Activated naive CD8-positive, alpha-beta T cell treated with anti-CD3 and anti-CD28 coated beads, Interleukin-2, amount 50 U/mL, for 24 hours (primary cell): ENCODE data around the gene RNF166.

ENCODE experiments used
- ATAC-seq: fragments of 150-1000 bp; cut with Tn5 transposase; one replicate; pipeline ENCODE4 v1.10.0; 2021
- DNase-seq: peaks from one replicate; pipeline ENCODE4 v3.0.0; 2021
- H3K27ac Mint-ChIP-seq: one replicate; pipeline ENCODE4 v1.8.0; 2021; ENCODE audit warnings: mild to moderate bottlenecking, mixed read lengths
- H3K27me3 Mint-ChIP-seq: one replicate; pipeline ENCODE4 v1.8.0; 2021; ENCODE audit warnings: mixed read lengths
- H3K36me3 Mint-ChIP-seq: one replicate; pipeline ENCODE4 v1.8.0; 2021; ENCODE audit warnings: low read depth, mixed read lengths
- H3K4me1 Mint-ChIP-seq: one replicate; pipeline ENCODE4 v1.8.0; 2021; ENCODE audit warnings: mixed read lengths
- H3K4me3 Mint-ChIP-seq: one replicate; pipeline ENCODE4 v1.8.0; 2021; ENCODE audit warnings: mild to moderate bottlenecking, moderate library complexity, mixed read lengths
- H3K9me3 Mint-ChIP-seq: one replicate; pipeline ENCODE4 v1.8.0; 2021; ENCODE audit warnings: mixed read lengths

Gene RNF166, protein sequence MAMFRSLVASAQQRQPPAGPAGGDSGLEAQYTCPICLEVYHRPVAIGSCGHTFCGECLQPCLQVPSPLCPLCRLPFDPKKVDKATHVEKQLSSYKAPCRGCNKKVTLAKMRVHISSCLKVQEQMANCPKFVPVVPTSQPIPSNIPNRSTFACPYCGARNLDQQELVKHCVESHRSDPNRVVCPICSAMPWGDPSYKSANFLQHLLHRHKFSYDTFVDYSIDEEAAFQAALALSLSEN

DNA sequence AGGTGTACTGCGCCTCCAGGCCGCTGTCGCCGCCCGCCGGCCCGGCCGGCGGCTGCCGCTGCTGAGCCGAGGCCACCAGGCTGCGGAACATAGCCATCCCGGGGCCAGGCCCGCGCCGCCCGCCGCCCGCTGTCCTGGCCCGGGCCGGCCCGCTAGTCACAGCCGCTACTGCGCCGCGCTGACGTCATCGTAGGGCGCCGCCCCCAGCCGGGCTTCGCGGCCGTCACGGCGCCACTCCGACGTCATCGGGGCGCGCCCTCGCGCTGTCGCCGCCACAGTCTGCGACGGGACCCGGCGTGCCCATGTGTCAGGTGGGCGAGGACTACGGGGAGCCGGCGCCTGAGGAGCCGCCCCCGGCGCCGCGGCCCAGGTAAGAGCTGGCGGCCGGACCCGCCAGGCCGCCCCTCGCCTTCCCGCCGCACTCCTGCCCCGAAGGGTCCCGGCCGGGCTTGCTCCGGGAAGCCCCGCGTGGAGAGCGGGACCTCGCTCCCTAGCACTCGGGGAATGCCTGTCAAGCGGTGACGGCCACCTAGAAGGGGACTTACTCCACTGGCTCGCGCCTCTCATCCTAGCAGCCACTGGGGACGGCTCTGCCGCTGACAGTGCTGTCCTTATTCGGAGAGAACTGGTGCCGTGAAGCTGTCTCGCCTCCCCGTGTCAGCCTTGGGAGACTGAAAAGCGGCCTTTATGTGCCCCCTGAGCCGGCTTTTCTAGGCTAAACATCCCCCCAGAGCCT is at the start of gene RNF166, which contains the start of gene CTU2:
RNF166 (minus strand) TSS at position 180 of the 736 bp plus-strand sequence; CDS start at position 97, 83 bp downstream.
CTU2 (plus strand) TSS at position 275 of the 736 bp plus-strand sequence; CDS start at position 303, 28 bp downstream.
- peak; percentile 68 for ATAC-seq
- H3K4me3 Mint-ChIP-seq: peak within 1 kb of the TSS; percentile 88
- H3K4me1 Mint-ChIP-seq: peaks cover 54% of the 10 kb centered on the region

DNA sequence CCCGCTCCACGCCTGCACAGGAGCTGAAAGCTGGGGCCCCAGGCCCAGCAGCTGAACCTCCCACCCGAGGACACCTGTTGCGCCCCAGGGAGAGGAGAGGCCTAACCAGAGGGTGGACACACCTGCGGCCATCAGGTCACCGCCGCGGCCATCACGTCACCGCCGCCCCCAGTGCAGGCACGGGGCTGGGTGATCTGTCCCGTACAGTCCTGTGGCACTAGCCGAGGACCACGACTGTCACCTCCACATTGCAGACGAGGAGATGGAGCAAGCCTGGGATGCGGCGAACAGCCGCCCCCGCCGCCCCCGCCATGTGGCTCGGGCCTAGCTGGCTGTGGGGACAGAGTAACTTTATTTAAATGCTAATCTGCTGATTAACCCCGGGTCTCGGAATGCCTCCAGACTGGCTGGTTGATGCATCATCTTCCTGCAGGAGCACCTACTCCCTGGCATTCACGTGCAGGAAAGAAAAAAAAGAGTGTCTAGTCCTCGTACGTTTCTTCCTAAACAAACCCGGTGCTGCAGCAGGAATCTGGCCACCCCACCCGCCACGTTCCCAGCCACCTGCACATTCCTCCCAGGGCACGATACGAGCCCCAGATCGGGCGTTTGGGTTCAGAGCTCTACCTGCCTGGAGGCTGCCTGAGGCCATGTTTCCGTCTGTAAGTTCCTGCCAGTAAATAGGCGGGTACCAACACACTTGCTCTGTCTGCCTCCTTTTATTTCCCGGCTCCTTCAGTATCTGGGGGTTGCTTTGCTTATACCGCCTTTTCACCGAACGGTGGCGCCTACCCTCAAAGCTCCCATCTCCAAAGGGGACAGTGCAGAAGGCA is 48.9 kb upstream of the RNF166 start:
- Mint-ChIP-seq H3K4me1 (peaks cover 7% of the 10 kb centered on the region), H3K9me3 (no peaks in the 10 kb centered on the region), H3K27ac (no peak overlapping the region), H3K27me3 (no peaks in the 10 kb centered on the region), H3K4me3 (no peak overlapping the region), H3K36me3 (no peaks in the 10 kb centered on the region)
- ATAC-seq (no peak), DNase-seq (no peak)

More for the DNA sequence above, at the start of gene RNF166, which contains the start of gene CTU2:
- Mint-ChIP-seq H3K36me3 (no peaks in the 10 kb centered on the region), H3K27ac (peak within 1 kb of the TSS; percentile 89), H3K9me3 (no peaks in the 10 kb centered on the region), H3K27me3 (no peaks in the 10 kb centered on the region)
- peak; percentile 97 for DNase-seq

DNA sequence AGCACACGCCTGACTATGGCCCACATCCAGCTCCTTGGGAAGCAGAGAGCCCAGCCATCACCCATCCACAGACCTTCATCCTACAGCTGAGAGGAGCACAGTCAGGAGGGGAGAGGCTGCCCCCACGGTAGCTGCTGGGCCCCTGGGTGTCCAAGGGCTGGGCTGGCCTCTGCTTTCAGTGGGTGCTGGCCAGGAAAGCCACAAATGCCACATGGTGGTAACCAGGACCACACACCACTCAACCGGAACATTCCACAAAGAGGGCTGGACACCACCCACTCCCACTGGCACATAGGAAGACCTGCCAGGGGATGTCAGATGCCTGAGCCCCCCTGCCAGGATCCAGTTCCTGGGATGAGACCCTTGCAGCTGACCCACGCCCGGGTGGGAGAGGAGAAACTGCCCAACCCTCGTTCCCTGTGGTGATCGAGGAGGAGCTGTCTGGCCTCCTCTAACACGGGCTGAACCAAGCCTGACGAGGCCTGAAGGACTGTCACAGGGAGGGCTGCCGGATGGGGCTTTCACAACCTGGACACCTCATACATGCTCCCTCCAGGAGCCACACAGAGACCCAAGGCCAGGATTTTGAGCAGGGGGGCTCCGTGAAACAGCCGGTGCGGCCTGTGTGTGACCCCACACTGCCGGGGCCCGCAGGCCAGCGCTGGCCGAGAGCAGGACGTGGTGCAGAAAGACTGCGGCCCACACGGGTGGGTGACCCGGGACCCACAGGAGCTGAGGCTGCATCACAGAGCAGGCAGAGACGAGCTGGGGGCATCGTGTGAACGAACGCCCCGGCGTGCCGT is 48.1 kb upstream of the RNF166 start:
- H3K27me3 Mint-ChIP-seq: no peaks in the 10 kb centered on the region
- H3K36me3 Mint-ChIP-seq: no peaks in the 10 kb centered on the region
- no peak overlapping the region for H3K4me3 Mint-ChIP-seq
- ATAC-seq (no peak), DNase-seq (no peak)
- H3K9me3 Mint-ChIP-seq: no peaks in the 10 kb centered on the region
- H3K4me1 Mint-ChIP-seq: peaks cover 4% of the 10 kb centered on the region
- no peak overlapping the region for H3K27ac Mint-ChIP-seq

DNA sequence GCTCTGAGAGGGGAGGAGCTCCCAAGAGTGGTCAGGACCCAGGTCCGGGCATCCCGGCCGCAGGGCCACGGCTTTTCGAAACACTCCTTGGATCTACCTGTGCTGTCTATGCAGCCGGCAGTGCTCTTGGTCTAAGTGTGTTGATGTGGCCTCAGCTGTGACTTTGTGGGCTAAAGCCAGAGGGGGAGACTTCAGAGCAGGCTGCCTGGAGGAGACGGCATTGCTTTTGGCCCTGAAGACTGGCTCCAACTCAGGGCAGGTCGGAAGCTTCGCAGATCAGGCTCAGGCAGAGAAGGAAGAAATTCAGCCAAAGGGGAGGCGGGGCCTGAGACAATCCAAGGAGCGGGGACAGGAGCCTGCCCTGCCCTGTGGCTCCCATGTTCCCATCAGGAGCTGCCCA is 47.4 kb upstream of the RNF166 start:
- DNase-seq (no peak), ATAC-seq (no peak)
- Mint-ChIP-seq H3K4me1 (peaks cover under 1% of the 10 kb centered on the region), H3K27ac (no peak overlapping the region), H3K4me3 (no peak overlapping the region), H3K27me3 (no peaks in the 10 kb centered on the region), H3K36me3 (no peaks in the 10 kb centered on the region), H3K9me3 (no peaks in the 10 kb centered on the region)

DNA sequence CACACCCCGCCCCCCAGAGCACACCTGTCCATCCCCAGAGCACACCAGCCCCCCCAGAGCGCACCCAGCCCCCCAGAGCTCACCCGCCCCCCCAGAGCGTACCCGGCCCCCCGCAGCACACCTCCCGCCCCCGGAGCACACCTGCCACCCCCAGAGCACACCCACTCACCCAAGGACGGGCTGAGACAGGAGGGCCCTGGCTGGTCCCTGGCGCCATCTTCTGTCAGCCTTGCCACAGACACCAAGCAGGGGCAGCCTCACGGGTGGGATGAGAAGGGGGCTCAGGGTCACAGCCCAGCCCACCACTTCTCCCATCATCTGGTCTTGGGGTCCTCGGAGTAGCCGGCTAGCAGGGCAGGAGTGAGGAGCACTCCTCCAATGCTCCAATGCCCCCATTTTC is 47.0 kb upstream of the RNF166 start:
- no peak for ATAC-seq
- Mint-ChIP-seq H3K36me3 (no peaks in the 10 kb centered on the region), H3K4me1 (no peaks in the 10 kb centered on the region), H3K27ac (no peak overlapping the region), H3K9me3 (no peaks in the 10 kb centered on the region), H3K4me3 (no peak overlapping the region), H3K27me3 (no peaks in the 10 kb centered on the region)
- no peak for DNase-seq

DNA sequence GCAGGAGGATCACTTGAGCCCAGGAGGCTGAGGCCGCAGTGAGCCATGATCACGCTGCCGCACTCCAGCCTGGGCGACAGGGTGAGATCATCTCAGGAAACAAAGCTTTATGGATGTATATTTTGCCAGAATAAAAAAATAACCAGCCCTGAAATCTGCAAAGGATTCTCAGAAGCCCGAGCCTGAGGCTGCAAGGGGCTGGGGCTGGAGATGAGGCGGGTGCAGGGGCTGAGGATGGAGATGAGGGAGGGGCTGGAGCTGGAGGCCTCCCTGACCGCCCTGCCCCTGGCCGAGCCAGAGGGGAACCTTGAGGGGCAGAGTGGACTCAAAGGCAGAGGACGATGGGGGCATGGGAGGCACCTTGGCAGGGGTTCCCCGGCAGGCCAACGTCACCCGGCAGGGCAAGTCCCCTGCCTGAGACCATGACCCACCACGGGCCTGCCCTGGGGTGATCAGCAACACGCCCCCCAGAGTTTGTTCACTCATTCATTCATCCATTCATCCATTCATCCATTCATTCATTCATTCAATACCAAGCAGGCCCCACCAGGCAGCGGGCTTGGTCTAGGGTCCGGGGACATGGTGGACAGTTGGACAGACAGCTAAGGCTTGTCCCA is 46.3 kb upstream of the RNF166 start:
- Mint-ChIP-seq H3K4me1 (no peaks in the 10 kb centered on the region), H3K9me3 (no peaks in the 10 kb centered on the region), H3K36me3 (no peaks in the 10 kb centered on the region), H3K27ac (no peak overlapping the region), H3K4me3 (no peak overlapping the region), H3K27me3 (no peaks in the 10 kb centered on the region)
- no peak for DNase-seq
- no peak for ATAC-seq

DNA sequence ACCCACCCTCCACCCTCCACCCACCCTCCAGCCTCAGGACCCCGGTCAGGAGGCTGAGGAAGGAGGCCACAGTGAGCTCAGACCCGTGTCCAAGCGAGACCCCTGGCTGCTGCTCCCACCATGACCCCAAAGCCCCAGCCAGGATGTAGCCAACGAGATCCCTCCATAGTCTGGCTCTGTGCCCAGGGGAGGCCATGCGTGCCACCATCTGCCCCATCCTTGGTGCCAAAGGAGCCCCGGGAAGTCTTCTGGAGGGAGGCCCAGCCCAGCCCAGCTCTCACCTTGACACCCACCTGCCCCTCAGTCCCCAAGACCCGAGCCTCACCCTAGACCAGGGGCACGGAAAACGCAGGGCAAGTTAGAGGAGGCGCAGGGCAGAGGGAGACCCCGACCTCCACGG is 44.6 kb upstream of the RNF166 start:
- DNase-seq (no peak), ATAC-seq (no peak)
- no peaks in the 10 kb centered on the region for H3K9me3 Mint-ChIP-seq
- no peaks in the 10 kb centered on the region for H3K27me3 Mint-ChIP-seq
- no peak overlapping the region for H3K4me3 Mint-ChIP-seq
- no peak overlapping the region for H3K27ac Mint-ChIP-seq
- H3K4me1 Mint-ChIP-seq: peaks cover 10% of the 10 kb centered on the region
- H3K36me3 Mint-ChIP-seq: no peaks in the 10 kb centered on the region

DNA sequence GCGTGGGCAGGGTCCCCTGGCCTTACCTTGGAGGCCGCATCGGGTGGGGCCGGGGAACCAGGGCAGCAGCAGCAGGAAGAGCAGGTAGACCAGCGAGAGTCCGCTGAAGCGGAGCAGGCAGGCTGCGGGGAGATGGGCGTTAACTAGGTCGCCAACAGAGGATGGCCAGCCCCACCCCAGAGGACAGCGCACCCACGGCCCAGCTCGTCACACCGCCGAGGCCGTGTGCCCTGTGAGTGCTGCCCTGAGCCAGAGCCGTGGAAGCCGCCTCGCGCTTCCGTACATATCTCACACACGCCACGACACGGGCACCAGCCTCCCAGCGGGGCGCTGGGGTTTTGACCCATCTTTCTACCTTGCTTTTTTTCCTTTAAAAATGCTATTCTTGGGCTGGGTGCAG is 43.1 kb upstream of the RNF166 start:
- ATAC-seq: no peak
- Mint-ChIP-seq H3K36me3 (no peaks in the 10 kb centered on the region), H3K27ac (no peak overlapping the region), H3K9me3 (no peaks in the 10 kb centered on the region), H3K4me3 (no peak overlapping the region), H3K27me3 (no peaks in the 10 kb centered on the region), H3K4me1 (peaks cover 21% of the 10 kb centered on the region)
- DNase-seq: no peak

DNA sequence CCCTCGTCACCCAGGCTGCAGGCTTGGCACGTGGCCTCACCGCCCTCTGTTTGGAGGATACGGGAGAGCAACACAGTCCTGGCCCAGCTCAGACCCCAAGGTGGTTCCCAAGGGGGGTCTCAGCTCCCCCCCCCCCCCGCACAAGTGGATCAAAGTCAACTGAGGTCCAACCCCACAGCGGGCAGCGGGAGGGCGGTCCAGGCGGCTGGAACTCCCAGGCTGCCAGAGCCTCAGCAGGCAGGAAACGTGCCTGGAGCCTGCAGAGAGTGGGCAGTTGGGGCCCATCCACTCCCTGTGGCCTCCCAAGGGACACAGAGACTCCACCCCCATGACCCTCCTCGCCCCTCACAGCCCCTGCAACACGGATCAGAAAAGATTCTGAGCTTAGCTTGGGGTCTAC is 42.2 kb upstream of the RNF166 start:
- H3K27me3 Mint-ChIP-seq: no peaks in the 10 kb centered on the region
- H3K36me3 Mint-ChIP-seq: no peaks in the 10 kb centered on the region
- H3K9me3 Mint-ChIP-seq: no peaks in the 10 kb centered on the region
- H3K4me3 Mint-ChIP-seq: no peak overlapping the region
- H3K4me1 Mint-ChIP-seq: peaks cover 26% of the 10 kb centered on the region
- ATAC-seq: no peak
- H3K27ac Mint-ChIP-seq: no peak overlapping the region
- DNase-seq: no peak

DNA sequence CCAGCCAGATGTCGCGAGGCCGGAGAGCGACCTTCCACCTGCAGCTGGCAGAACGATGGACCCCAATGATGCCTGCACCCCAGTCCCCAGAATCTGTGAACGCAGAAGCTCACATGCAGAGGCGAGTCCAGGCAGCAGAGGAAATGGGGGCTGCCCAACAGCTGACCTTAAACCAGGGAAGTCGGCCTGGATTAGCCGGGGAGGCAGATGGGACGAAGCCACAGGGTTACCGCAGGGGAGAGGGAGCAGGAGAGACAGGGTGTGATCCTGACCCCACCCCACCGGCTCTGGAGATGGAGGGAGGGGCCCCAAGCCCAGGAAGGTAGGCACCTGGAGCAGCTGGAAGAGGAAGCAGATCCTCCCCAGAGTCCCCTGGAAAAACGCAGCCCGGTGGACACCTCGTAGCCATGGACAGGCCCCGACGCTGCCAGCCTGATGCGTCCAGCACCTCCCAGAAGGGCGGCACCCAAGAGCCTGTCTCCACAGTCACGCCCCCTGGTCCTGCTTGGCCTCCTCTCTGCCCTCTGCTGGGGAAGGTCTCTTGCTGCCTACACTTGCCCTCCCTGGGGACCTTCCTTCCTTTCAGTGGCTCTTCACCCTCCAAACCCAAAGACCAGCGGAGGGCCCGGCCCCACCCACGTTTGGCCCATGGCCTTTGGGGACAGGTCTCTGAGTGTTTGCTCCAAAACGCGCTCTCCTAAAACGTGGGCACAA is 41.5 kb upstream of the RNF166 start:
- Mint-ChIP-seq H3K9me3 (no peaks in the 10 kb centered on the region), H3K27me3 (no peaks in the 10 kb centered on the region), H3K27ac (no peak overlapping the region), H3K4me1 (peaks cover 26% of the 10 kb centered on the region), H3K4me3 (no peak overlapping the region), H3K36me3 (no peaks in the 10 kb centered on the region)
- no peak for ATAC-seq
- DNase-seq: peak; percentile 46

DNA sequence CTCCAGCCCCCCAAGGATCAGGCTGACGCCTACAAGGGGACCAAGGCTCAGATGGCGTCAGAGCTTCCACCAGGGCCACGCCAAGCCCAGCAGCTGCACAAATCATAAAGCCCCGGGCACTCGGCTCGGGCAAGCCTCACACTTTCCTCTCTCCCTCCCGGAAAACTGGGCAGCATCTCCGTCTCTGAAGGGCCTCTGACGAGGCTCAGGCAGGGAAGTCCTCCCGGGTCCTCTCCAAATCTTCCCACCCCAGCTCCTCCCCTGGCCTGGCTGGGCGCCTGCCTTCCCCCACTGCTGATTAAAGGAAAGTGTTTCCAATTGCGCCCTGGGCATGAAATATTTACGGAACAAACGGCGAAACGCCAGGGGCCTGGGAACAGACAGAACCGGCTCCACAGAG is 40.3 kb upstream of the RNF166 start:
- ATAC-seq (no peak), DNase-seq (no peak)
- H3K4me1 Mint-ChIP-seq: peaks cover 26% of the 10 kb centered on the region
- H3K27me3 Mint-ChIP-seq: no peaks in the 10 kb centered on the region
- H3K9me3 Mint-ChIP-seq: no peaks in the 10 kb centered on the region
- no peak overlapping the region for H3K4me3 Mint-ChIP-seq
- H3K36me3 Mint-ChIP-seq: no peaks in the 10 kb centered on the region
- no peak overlapping the region for H3K27ac Mint-ChIP-seq

DNA sequence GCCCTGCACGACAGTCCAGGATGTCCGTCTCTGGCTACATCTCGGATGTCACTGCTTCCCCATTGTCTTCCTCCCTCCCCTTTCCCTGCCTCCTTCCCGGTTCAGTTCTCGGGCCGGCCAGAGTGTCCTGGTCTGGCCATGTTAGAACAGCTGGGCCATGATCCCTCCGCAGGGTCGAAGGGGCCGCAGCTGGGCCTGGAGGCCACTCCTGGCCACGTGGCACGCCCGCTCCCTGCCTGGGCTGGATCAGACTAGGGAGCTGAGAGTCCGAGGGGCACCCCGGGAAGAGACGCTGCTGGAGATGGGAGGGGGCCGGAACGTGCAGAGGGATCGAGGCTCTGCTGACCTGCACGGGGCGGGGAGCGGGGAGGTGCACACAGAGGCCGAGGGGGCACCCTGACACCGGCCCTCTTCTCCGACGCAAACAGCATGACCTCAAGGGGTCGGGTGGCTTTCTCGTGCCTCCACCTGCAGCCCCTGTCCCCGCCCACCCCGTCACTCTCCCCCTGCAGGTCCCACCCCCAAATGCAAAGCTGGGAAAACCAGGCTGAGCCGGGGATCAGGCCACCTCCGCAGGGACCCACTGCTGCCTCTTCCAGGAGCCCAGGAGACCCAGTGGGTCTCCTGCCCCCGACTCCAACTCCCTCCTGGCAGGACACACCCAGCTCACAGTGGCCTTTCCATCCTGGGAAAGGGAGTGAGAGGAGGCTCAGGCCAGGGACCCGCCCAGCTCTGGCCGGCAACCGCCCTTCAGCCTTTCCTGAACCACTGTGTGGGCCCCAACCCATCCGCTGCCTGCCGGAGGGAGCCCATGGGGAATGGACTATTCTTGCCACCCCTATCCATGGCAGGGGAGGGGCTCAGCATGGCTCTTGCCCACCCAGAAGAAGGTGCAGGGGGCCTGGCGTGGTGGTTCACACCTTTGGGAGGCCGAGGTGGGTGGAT is 38.6 kb upstream of the RNF166 start:
- Mint-ChIP-seq H3K36me3 (peaks cover 3% of the 10 kb centered on the region), H3K4me1 (peaks cover 26% of the 10 kb centered on the region), H3K27me3 (no peaks in the 10 kb centered on the region), H3K9me3 (no peaks in the 10 kb centered on the region), H3K27ac (no peak overlapping the region), H3K4me3 (no peak overlapping the region)
- ATAC-seq: no peak
- no peak for DNase-seq
